OCI-LY1 (cell line): ENCODE data around the gene ZNF892.

Source experiments
- H2AFZ ChIP-seq: fragments of 200-600 bp; sonication (generic), shearing (Covaris generic); 2 replicates; pipeline ENCODE4 v1.6.0; 2014; ENCODE audit warnings: antibody characterized with exemption, mild to moderate bottlenecking, low read length
- H3F3A ChIP-seq: fragments of 200-600 bp; sonication (generic), shearing (Covaris generic); 2 replicates; pipeline ENCODE4 v1.6.0; 2014; ENCODE audit warnings: mild to moderate bottlenecking, antibody characterized with exemption, low read length, moderate library complexity; ENCODE audit not compliant: insufficient read depth
- H3K27ac ChIP-seq: fragments of 200-600 bp; sonication (generic); 2 replicates; pipeline ENCODE4 v1.5.1; 2014; ENCODE audit warnings: low read length, mixed run types, mild to moderate bottlenecking, low read depth; ENCODE audit not compliant: poor library complexity, severe bottlenecking
- H3K27me3 ChIP-seq: fragments of 200-600 bp; sonication (generic); 2 replicates; pipeline ENCODE4 v1.6.0; 2014; ENCODE audit warnings: antibody characterized with exemption, mild to moderate bottlenecking, low read length, moderate library complexity; ENCODE audit not compliant: insufficient read depth
- H3K36me3 ChIP-seq: fragments of 200-600 bp; sonication (generic); 2 replicates; pipeline ENCODE4 v1.6.1; 2014; ENCODE audit warnings: mild to moderate bottlenecking, antibody characterized with exemption, low read length, moderate library complexity, mixed read lengths; ENCODE audit not compliant: insufficient read depth
- H3K4me1 ChIP-seq: fragments of 200-600 bp; sonication (generic); 2 replicates; pipeline ENCODE4 v1.5.1; 2014; ENCODE audit warnings: mild to moderate bottlenecking, low read length, moderate library complexity; ENCODE audit not compliant: insufficient read depth, severe bottlenecking
- H3K4me2 ChIP-seq: fragments of 200-600 bp; sonication (generic), shearing (Covaris generic); 2 replicates; pipeline ENCODE4 v1.6.1; 2014; ENCODE audit warnings: low read length
- H3K4me3 ChIP-seq: fragments of 200-600 bp; sonication (generic); 2 replicates; pipeline ENCODE4 v1.5.1; 2014; ENCODE audit warnings: low read length, low read depth, mild to moderate bottlenecking, mixed read lengths; ENCODE audit not compliant: poor library complexity, severe bottlenecking
- H3K79me2 ChIP-seq: fragments of 200-600 bp; shearing (Covaris generic); 2 replicates; pipeline ENCODE4 v1.6.1; 2016; ENCODE audit warnings: mixed run types, low read length, mixed read lengths; ENCODE audit not compliant: insufficient read depth
- H3K9ac ChIP-seq: fragments of 200-600 bp; sonication (generic), shearing (Covaris generic); 2 replicates; pipeline ENCODE4 v1.6.1; 2014; ENCODE audit warnings: mild to moderate bottlenecking, low read length, mixed read lengths
- H3K9me2 ChIP-seq: fragments of 200-600 bp; sonication (generic), shearing (Covaris generic); 2 replicates; pipeline ENCODE4 v1.6.1; 2014; ENCODE audit warnings: low read depth, mild to moderate bottlenecking, low read length, mixed read lengths
- H3K9me3 ChIP-seq: fragments of 200-600 bp; shearing (Covaris generic); 2 replicates; pipeline ENCODE4 v1.6.1; 2014; ENCODE audit warnings: low read length, mixed read lengths
- H4K20me1 ChIP-seq: fragments of 200-600 bp; sonication (generic), shearing (Covaris generic); 2 replicates; pipeline ENCODE4 v1.6.0; 2016; ENCODE audit warnings: mild to moderate bottlenecking, low read length; ENCODE audit not compliant: insufficient read depth
- CTCF ChIP-seq: fragments of 200-600 bp; sonication (generic), shearing (Covaris generic); IDR thresholded peaks from 2 replicates; pipeline ENCODE4 v1.5.1; 2017; ENCODE audit warnings: mild to moderate bottlenecking, antibody characterized with exemption, low read length, moderate library complexity, mixed read lengths
- EZH2 ChIP-seq: fragments of 200-600 bp; sonication (generic), shearing (Covaris generic); IDR thresholded peaks from 2 replicates; pipeline ENCODE4 v1.8.0; 2017; ENCODE audit warnings: borderline replicate concordance, mixed run types, mild to moderate bottlenecking, antibody characterized with exemption, low read length, moderate library complexity, mixed read lengths

ZNF892 gene

DNA sequence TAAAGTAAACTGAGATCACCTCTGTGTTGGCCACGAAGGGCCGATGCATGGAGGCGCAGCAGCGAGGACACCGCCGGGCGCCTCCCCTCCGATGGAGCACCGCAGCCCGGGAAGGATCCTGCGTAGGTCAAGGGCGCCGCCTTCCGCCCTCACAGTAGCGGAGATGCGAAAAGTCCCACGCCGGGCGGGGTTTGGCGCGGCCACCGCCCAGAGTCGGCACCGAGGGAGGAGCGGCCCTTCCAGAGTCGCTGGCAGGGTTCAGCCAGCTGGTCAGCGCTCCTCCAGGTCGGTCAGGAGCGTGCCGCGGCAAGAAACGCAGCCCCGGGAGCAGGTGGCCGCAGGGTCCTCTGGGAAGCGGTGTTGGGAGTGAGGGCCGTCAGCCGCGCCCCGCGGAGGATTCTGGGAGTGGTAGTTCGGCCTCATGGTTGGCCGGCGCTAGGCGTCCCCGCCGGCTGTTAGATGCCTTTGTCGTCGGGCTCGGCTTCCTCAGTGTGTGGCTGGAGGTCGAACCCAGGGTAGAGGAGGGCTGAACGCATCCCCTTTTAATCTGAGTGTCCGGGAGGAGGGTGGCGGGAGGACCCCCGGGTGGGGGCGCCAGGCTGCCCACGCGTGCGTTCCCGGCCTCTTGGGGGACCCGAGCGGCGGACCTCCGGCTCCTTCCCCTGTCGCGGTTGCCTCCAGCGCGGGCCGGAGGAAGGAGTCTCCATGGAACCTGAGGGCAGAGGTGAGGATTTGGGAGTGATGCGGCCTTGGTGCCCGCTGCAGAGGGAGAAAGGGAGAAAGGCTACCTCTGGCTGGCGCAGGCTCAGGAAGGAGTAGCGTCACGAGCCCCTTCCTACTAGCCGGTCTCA is at the start of gene ZNF892:
ZNF892 (plus strand) TSS at position 411 of the 851 bp plus-strand sequence; CDS start at position 706, 295 bp downstream.
- Histone ChIP-seq H3K9ac (peak within 1 kb of the TSS; percentile 62), H3K27ac (no peak within 1 kb of the TSS), H3K9me2 (no peaks in the 10 kb centered on the region)

GRCh38 chr2:95158441-95158840 is 48.9 kb upstream of the ZNF892 start:
- no peaks in the 10 kb centered on the region for H4K20me1 ChIP-seq
- peaks cover 4% of the 10 kb centered on the region; the same call in 1 of the 2 replicates for H3K9me3 ChIP-seq
- H3F3A ChIP-seq, result no peaks in the 10 kb centered on the region
- peak overlapping the region; percentile 84 for H3K4me3 ChIP-seq
- H3K36me3 ChIP-seq, result peaks cover 15% of the 10 kb centered on the region
- TF ChIP-seq CTCF (no peak), EZH2 (no peak)
- no peak overlapping the region for H2AFZ ChIP-seq
- H3K9ac ChIP-seq, result peak overlapping the region; percentile 92; the same call in 1 of the 2 replicates
- peak overlapping the region; percentile 97 for H3K4me2 ChIP-seq
- H3K79me2 ChIP-seq, result no peaks in the 10 kb centered on the region
- no peaks in the 10 kb centered on the region for H3K27me3 ChIP-seq
- no peak overlapping the region for H3K27ac ChIP-seq
- H3K4me1 ChIP-seq, result peaks cover 17% of the 10 kb centered on the region
- H3K9me2 ChIP-seq, result no peaks in the 10 kb centered on the region

More for the DNA sequence above, at the start of gene ZNF892:
- H3K9me3 ChIP-seq, result peaks cover 25% of the 10 kb centered on the region; the same call in 1 of the 2 replicates
- H3K4me1 ChIP-seq, result peaks cover 13% of the 10 kb centered on the region
- H3F3A ChIP-seq, result no peaks in the 10 kb centered on the region
- TF ChIP-seq CTCF (peak; percentile 58), EZH2 (no peak)
- H3K4me2 ChIP-seq, result peak within 1 kb of the TSS; percentile 83
- H3K79me2 ChIP-seq, result no peaks in the 10 kb centered on the region
- peak within 1 kb of the TSS; percentile 69 for H3K4me3 ChIP-seq
- peaks cover 27% of the 10 kb centered on the region for H3K36me3 ChIP-seq
- no peaks in the 10 kb centered on the region for H3K27me3 ChIP-seq
- H4K20me1 ChIP-seq, result no peaks in the 10 kb centered on the region
- peak within 1 kb of the TSS; percentile 92 for H2AFZ ChIP-seq

DNA sequence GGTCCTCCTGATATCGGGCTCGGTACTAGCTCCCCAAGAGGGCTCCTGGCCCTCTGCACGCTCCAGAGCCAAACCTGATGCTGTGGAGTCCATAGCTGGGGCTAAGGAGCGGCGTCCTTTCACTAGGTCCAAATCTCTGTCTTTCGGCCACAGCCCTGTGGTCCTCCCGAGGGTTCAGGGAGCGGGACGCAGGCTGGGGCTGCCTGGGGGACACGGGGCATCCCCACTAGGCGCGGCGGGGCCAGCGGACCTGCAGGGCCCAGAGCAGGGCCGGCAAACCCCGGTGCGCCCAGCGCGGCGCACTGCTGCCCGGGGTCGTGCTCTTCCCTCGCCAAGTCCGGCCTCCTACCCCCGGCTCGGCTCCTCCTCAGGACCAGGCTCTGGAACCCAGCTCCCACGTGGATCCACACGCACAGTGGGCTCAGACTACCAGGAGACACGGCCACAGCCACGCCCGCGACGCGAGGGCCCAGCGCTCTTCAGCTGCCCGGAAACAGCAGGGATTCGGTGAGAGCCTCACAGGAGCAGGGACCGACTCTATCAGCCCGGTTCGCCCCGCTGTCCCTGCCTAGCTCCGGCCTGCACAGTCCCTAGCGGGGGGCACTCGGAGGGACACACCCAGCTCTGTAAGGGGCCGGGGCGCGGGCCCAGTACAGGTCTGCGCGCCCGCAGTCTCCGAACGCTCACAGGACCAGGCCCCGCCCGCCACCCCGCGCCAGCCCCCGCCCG is 48.3 kb upstream of the ZNF892 start:
- H3K4me1 ChIP-seq, result peaks cover 23% of the 10 kb centered on the region
- no peaks in the 10 kb centered on the region for H3F3A ChIP-seq
- H3K36me3 ChIP-seq, result peaks cover 12% of the 10 kb centered on the region
- H3K27me3 ChIP-seq, result no peaks in the 10 kb centered on the region
- H3K4me2 ChIP-seq, result peak overlapping the region; percentile 97
- peak overlapping the region; percentile 84 for H3K4me3 ChIP-seq
- no peaks in the 10 kb centered on the region for H4K20me1 ChIP-seq
- TF ChIP-seq CTCF (no peak), EZH2 (no peak)
- no peaks in the 10 kb centered on the region for H3K9me2 ChIP-seq
- no peaks in the 10 kb centered on the region for H3K79me2 ChIP-seq
- H3K9ac ChIP-seq, result peak overlapping the region; percentile 92
- 0 out of 2 replicates have a peak overlapping the region, but pooled peaks have one; percentile 35 for H2AFZ ChIP-seq
- no peak overlapping the region for H3K27ac ChIP-seq
- H3K9me3 ChIP-seq, result peaks cover 4% of the 10 kb centered on the region; the same call in 1 of the 2 replicates
